Stimulated activated CD4-positive, alpha-beta T cell treated with anti-CD3 and anti-CD28 coated beads, Interleukin-4, amount 100 ng/mL, for 24 hours (primary cell): ENCODE results near the gene RNF8.
"Not testable (repeated sequence)": the region's sequence is repeated elsewhere in the genome, so short reads cannot be mapped to it uniquely, and the experiment has no call there.

Experiments
- DNase-seq: peaks from one replicate; pipeline ENCODE4 v3.0.0-alpha.2; 2020

RNF8 gene

GRCh38 chr6:37353761-37354525 lies at the start of gene RNF8:
Gene RNF8, plus strand, starts transcription at chr6:37353983. Its CDS starts 182 bp downstream, at chr6:37354165.
- peak; percentile 91 for DNase-seq

- DNase-seq, result no peak
Observed at GRCh38 chr6:37304766-37305165, 49.0 kb upstream of the RNF8 start.

- no peak for DNase-seq
Observed at GRCh38 chr6:37305841-37306425, 47.9 kb upstream of the RNF8 start.

- no peak for DNase-seq
Observed at GRCh38 chr6:37306624-37307222, 47.1 kb upstream of the RNF8 start.

GRCh38 chr6:37307484-37307883 lies 46.3 kb upstream of the RNF8 start:
- DNase-seq, result not testable (repeated sequence)

- no peak for DNase-seq
Observed at GRCh38 chr6:37308069-37308815, 45.5 kb upstream of the RNF8 start.

GRCh38 chr6:37309046-37309445 lies 44.7 kb upstream of the RNF8 start:
- no peak for DNase-seq

GRCh38 chr6:37309692-37310091 lies 44.1 kb upstream of the RNF8 start:
- DNase-seq, result no peak

GRCh38 chr6:37310966-37311365 lies 42.8 kb upstream of the RNF8 start:
- DNase-seq, result no peak

GRCh38 chr6:37311741-37312473 lies 41.9 kb upstream of the RNF8 start:
- no peak for DNase-seq

- no peak for DNase-seq
Observed at GRCh38 chr6:37313723-37314486, 39.9 kb upstream of the RNF8 start.

GRCh38 chr6:37314487-37315156 lies 39.2 kb upstream of the RNF8 start:
- DNase-seq, result peak; percentile 44

GRCh38 chr6:37315157-37315515 lies 38.6 kb upstream of the RNF8 start:
- DNase-seq, result no peak

GRCh38 chr6:37316071-37316470 lies 37.7 kb upstream of the RNF8 start:
- DNase-seq, result no peak

- no peak for DNase-seq
Observed at GRCh38 chr6:37317312-37318038, 36.3 kb upstream of the RNF8 start.

- DNase-seq, result no peak
Observed at GRCh38 chr6:37319156-37319555, 34.6 kb upstream of the RNF8 start.

- DNase-seq, result no peak
Observed at GRCh38 chr6:37319856-37320480, 33.8 kb upstream of the RNF8 start.

- DNase-seq, result no peak
Observed at GRCh38 chr6:37320646-37321045, 33.1 kb upstream of the RNF8 start.

GRCh38 chr6:37321101-37321500 lies 32.7 kb upstream of the RNF8 start:
- no peak for DNase-seq
